GM18520 (cell line): ENCODE results near the gene TNFRSF4.

Experiments
- ATAC-seq: cut with Tn5 transposase; IDR thresholded peaks from one replicate; pipeline ENCODE4 v1.9.1; 2021; ENCODE audit not compliant: unreplicated experiment

Gene TNFRSF4

DNA sequence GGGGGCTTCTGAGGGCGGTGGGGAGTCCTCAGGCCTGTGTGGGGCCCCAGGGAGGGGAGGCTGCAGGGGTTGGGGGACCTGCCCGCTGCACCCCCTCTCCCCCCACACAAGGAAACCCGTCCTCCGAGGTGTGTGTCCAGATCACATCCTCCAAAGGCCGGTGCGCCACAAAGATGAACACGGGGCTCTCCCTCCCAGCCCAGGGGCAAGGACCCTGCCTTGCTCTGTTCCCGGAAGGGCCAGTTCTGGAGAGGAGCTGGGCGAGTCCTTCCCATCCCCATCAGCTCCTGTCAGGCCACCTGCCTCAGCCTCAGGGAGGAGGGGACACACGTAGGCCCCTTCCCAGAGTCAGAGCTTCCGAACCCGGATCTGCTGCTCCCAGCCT is 42.8 kb downstream of the TNFRSF4 start:
- ATAC-seq = no peak

GRCh38 chr1:1170215-1171091 is 43.5 kb downstream of the TNFRSF4 start:
- no peak for ATAC-seq

GRCh38 chr1:1169429-1170214 is 44.3 kb downstream of the TNFRSF4 start:
- no peak for ATAC-seq

DNA sequence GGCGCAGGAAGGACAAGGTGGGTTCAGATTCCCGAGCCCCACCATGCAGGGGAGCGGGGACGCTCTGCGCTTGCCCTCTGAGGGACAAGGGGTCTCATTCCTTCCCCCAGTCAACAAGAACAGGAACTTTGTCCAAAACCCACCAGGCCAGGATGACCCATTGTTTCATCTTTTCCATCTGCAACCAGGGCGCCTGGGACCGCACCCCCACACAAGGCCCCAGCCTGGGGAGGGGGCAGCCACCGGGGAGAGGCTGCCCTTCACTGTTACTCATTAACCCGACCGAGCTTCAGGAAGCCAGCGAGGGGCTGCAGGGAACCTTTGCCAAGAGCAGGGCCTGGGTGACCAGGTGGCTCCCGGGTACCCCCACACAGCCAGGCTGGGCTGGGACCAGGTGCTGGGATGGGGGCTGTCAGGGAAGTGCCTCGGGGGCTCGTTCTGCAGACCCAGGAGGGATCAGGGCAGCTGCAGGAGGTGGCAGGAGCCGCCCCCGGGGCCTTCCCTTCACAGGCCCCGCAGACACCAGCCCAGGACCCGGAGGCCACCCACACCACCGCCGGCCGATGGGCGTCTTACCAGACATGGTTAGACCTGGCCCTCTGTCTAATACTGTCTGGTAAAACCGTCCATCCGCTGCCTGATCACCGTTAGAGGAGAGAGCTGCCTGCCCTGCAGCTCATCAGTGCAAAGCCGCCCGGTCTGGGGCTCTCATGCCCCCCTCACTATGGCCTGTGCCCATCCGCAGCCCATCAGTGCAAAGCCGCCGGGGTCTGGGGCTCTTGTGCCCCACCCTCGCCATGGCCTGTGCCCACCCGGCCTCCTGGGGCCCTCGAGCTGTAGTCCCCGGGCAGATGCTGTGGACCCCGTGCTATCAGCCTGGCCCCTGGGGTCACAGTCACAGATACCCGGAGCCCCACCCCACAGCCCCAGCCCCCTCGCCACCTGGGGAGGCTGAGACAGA is 45.2 kb downstream of the TNFRSF4 start:
- ATAC-seq = no peak

- no peak for ATAC-seq
These were observed 46.0 kb downstream of the TNFRSF4 start for GRCh38 chr1:1167841-1168450.

- no peak for ATAC-seq
These were observed 46.5 kb downstream of the TNFRSF4 start for GRCh38 chr1:1167398-1167821.

DNA sequence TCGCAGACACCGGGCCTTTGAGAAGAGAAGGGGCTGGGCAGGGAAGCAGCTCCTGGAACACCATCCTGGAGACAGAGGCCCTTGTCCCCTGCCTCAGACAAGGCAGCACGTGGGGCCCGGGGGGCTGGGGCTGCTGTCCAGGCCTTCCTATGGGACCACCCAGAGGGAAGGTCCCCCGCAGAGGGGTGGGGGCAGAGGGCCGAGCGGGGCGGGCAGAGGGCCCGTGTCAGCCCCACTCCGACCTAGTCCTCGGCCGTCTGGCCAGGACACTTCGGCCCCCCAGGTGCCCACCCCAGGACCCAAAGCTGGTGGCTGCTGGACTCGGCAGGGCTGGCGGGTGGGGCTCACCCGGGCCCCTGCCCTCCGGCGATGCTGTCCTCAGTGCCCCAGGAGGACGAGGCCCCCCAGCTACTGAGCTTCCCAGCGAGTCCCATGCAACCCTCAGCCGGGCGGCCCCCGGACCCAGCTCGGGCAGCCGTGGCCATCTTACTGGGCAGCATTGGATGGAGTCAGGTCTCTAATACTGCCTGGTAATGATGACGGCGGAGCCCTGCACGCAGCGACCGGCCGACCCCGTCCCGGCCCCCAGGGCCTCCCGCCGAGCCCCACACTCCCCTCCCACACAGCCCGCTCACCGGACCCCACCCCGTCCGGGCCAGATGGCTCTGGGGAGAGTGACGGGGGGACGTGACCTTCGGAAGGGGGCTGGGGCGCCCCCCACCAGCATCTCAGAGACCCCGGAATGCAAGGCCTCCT is 47.1 kb downstream of the TNFRSF4 start:
- no peak for ATAC-seq

DNA sequence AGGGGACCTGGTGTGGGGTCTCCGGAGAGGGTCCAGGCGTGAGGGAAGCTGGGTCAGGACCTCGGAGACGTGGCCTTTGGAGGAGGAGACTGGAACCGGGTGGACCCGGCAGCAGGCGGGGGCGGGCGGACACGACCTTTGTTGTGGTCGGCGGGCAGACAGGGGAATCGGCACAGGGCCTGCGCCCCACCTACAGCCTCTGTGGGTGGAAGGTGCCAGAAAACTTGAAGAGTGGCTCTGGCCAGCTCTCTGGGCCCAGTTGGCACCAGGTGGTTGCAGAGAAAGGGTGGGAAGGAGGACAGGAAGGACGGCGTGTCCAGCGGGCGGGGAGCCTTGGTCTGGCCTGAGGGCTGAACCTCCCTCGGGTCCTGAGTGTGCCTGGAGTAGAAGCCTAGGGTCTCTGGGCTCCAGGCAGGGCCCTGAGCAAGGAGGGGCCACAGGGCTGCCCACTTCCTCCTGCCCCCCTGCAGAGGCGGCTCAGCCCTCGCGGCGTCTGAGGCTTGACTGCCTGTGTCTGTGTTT is 48.0 kb downstream of the TNFRSF4 start:
- ATAC-seq = no peak

DNA sequence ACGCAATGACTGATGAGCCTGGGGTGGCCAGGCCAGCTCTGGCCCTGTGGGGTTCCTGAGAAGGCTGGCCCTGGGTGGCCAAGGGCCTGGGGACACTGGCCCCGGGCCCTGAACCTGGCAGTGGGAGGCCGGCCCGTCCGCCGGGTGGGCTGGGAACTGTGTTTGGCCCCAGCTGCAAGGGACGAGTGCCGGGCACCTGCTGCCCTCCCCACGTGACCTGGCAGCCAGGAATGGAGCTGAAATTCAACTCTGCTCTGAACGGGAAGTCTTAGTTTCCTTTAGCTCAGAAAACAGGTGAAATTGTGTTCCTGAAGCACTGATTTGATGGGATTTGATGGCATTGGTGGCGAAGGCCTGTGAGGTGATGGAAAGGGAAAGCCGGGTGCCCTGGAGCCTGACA is 48.5 kb downstream of the TNFRSF4 start:
- no peak for ATAC-seq

- no peak for ATAC-seq
These were observed 49.1 kb downstream of the TNFRSF4 start for GRCh38 chr1:1164701-1165451.

DNA sequence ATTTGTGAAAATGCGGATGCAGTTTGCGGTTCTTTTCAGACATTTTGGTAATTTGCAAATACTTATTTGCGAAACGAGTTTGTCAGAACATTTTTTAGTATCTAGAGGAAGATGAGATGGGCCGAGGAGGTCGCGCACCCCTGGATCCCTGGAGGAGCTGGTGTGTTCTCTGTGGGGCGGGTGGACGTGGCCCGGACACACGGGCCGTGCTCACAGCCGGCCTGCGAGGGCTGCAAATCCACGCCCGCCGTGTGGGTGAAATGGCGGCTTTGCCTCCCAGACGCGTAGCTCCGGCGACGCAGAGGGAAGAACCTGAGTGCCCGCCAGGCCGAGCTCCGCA is 49.6 kb downstream of the TNFRSF4 start:
- no peak for ATAC-seq

DNA sequence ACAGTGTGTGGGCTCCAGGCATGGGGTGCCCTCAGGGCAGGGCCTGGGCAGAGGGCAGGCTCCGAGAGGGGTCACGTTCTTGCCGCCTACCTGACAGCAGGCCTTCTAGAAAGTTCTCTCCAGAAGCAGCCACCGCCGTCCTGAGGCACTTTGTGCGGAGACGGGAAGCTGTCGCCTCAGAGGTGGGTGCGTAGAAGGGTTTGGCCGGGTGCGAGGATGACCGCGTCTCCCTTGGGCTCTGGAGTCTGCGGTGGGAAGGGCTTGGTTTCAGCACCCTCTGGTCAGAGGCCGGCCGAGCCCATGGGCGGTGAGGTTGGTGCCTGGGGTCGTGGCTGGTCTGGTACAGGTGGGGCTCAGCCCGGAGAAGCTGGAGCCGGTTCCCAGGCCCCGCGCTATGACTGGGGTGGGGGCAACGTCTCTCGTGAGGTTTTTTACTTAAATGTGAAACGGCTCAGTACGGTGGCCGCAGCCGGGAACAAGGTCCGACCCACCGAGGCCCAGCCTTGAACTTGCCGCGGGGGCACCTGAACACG is 50.3 kb downstream of the TNFRSF4 start:
- no peak for ATAC-seq

DNA sequence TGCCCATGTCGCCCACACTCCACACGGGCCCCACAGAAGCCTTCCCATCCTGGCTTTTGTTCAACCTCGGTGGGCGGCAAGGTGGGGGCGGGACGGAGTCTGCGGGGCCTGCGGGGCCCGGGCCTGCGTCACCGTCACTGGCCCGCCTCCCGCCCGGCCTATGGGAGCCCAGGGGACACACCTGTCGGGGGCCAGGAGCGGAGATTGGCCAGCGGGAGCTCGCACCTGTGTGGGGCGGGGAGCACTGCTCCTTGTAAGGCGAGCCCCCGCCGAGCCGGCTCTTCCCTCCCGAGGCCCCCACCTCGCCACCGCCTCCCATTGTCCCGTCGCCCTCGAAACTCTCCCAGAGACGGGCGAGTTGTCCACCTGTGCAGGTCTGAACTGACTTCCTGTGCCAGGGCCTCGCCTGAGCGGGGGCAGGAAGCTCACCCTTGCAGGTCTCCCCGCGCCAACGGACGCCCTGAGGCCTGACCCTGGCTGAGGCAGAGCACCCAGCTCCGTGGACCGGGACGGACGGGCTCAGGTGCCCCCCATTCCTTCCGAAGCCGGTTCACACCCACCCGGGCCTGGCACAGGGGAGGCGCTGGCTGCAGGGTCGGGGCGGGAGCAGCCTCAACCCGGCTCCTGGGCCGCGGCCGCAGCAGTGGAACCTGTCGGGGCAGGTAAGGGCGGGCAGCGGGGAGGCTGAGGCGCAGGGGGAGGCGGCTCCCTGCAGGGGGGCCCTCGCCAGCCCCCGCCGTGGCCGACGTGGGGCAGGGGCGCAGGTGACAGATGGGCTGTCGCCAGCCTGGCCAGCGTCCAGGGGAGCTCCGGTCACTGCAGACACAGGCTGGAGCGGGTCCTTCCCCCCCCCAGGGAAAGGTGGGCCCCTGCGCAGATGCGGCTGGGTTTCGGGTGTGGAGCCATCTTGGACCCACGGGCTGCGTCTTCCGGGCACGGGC is 51.1 kb downstream of the TNFRSF4 start:
- no peak for ATAC-seq

DNA sequence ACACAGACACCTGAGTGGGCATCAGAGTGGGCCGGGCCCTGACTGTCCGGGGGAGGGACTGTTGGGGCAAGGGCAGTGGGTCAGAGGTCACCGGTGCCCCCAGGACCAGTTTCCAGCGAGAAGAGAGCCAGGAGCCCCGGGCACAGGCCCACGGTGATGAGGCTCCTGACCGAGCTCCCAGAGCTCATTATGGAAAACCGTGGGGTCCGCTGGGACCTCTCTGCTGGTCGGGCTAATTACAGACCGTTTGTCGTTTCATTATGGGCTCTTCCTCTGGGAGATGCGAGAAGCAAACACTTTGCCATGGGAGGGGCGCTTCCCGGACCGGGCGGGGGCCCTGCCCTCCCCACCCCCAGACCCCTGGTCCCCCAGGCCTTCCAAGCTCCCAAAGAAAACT is 52.3 kb downstream of the TNFRSF4 start:
- ATAC-seq = no peak
